ENCODE data around the gene NHERF2. TPM values are rescaled to one million over a fixed set of nuclear protein-coding genes. Genes with fewer than 3 reads are reported as not detected.

Gene NHERF2
- total RNA-seq, 1 experiment from 2014 or later, result 104 TPM

GRCh38 chr16:2076072-2076865 is 49.6 kb downstream of the NHERF2 start:
- no peaks in the 10 kb centered on the region for H4K20me1 ChIP-seq (ENCODE audit: insufficient read depth)
- H3K36me3 ChIP-seq (ENCODE audit: low read depth), result no peaks in the 10 kb centered on the region
- H2AFZ ChIP-seq, result no peak overlapping the region
- no peaks in the 10 kb centered on the region for H3K9me2 ChIP-seq (ENCODE audit: insufficient read depth)
- BruUV-seq (replicated peaks), result no TSS peak
- TF ChIP-seq EZH2 (IDR thresholded peaks at IDR 0.05; ENCODE audit: low read depth) (no peak), CTCF (conservative IDR thresholded peaks at IDR 0.05) (no peak)
- no peaks in the 10 kb centered on the region for H3K4me1 ChIP-seq (replicated peaks; ENCODE audit: insufficient read depth)
- ChIA-PET CTCF (no interaction called here), POLR2A (ENCODE audit: unreplicated experiment) (no interaction called here)
- H3K9me3 ChIP-seq (ENCODE audit: insufficient read depth, low read depth), result no peaks in the 10 kb centered on the region
- no peak for DNase-seq
- H3K27me3 ChIP-seq (ENCODE audit: insufficient read depth, low read depth), result no peaks in the 10 kb centered on the region
- no peak overlapping the region for H3K4me2 ChIP-seq
- H3K79me2 ChIP-seq (ENCODE audit: low read depth), result no peaks in the 10 kb centered on the region
- no peak overlapping the region for H3K27ac ChIP-seq
- H3K4me3 ChIP-seq, result no peak overlapping the region
- no peaks in the 10 kb centered on the region for H3F3A ChIP-seq (ENCODE audit: insufficient read depth, low read depth)
- intact Hi-C loops (cut with micrococcal nuclease; ENCODE audit: unreplicated experiment), result no loop called here

- Histone ChIP-seq H4K20me1 (ENCODE audit: insufficient read depth) (no peaks in the 10 kb centered on the region), H3K4me1 (replicated peaks; ENCODE audit: insufficient read depth) (no peaks in the 10 kb centered on the region), H3K36me3 (ENCODE audit: low read depth) (no peaks in the 10 kb centered on the region), H3K27me3 (ENCODE audit: insufficient read depth, low read depth) (no peaks in the 10 kb centered on the region), H3K79me2 (ENCODE audit: low read depth) (no peaks in the 10 kb centered on the region), H3K4me2 (no peak overlapping the region), H3K9me2 (ENCODE audit: insufficient read depth) (no peaks in the 10 kb centered on the region), H3F3A (ENCODE audit: insufficient read depth, low read depth) (no peaks in the 10 kb centered on the region), H2AFZ (no peak overlapping the region), H3K4me3 (no peak overlapping the region), H3K27ac (no peak overlapping the region), H3K9me3 (ENCODE audit: insufficient read depth, low read depth) (no peaks in the 10 kb centered on the region)
- BruUV-seq (replicated peaks), result no TSS peak
- intact Hi-C loops (cut with micrococcal nuclease; ENCODE audit: unreplicated experiment), result no loop called here
- ChIA-PET POLR2A (ENCODE audit: unreplicated experiment) (no interaction called here), CTCF (no interaction called here)
- DNase-seq, result no peak
- TF ChIP-seq EZH2 (IDR thresholded peaks at IDR 0.05; ENCODE audit: low read depth) (no peak), CTCF (conservative IDR thresholded peaks at IDR 0.05) (no peak)
Measured at GRCh38 chr16:2077016-2077415, 50.3 kb downstream of the NHERF2 start.

GRCh38 chr16:2077696-2078095 is 51.0 kb downstream of the NHERF2 start:
- H3K9me2 ChIP-seq (ENCODE audit: insufficient read depth), result no peaks in the 10 kb centered on the region
- DNase-seq, result no peak
- no peaks in the 10 kb centered on the region for H3K9me3 ChIP-seq (ENCODE audit: insufficient read depth, low read depth)
- TF ChIP-seq CTCF (conservative IDR thresholded peaks at IDR 0.05), result no peak
- ChIA-PET CTCF (no interaction called here), POLR2A (ENCODE audit: unreplicated experiment) (no interaction called here)
- intact Hi-C loops (cut with micrococcal nuclease; ENCODE audit: unreplicated experiment), result no loop called here
- H3K36me3 ChIP-seq (ENCODE audit: low read depth), result no peaks in the 10 kb centered on the region
- H3K4me1 ChIP-seq (replicated peaks; ENCODE audit: insufficient read depth), result no peaks in the 10 kb centered on the region
- H3F3A ChIP-seq (ENCODE audit: insufficient read depth, low read depth), result no peaks in the 10 kb centered on the region
- no peak overlapping the region for H3K27ac ChIP-seq
- BruUV-seq (replicated peaks), result no TSS peak
- no peaks in the 10 kb centered on the region for H3K27me3 ChIP-seq (ENCODE audit: insufficient read depth, low read depth)
- no peak overlapping the region for H2AFZ ChIP-seq
- H4K20me1 ChIP-seq (ENCODE audit: insufficient read depth), result no peaks in the 10 kb centered on the region
- H3K4me2 ChIP-seq, result no peak overlapping the region
- no peak overlapping the region for H3K4me3 ChIP-seq
- H3K79me2 ChIP-seq (ENCODE audit: low read depth), result no peaks in the 10 kb centered on the region

Measured in PC-9 (cell line).